Measurements from ENCODE around the gene ACOT11.
"Not testable (repeated sequence)": the region's sequence is repeated elsewhere in the genome, so short reads cannot be mapped to it uniquely, and the experiment has no call there.

ACOT11 gene

GRCh38 chr1:54547601-54548388 lies at the start of gene ACOT11:
Gene ACOT11, plus strand, starts transcription at chr1:54548228. Its CDS starts 82 bp downstream, at chr1:54548310.
- no peak for DNase-seq

GRCh38 chr1:54498383-54499096 lies 49.5 kb upstream of the ACOT11 start:
- DNase-seq = no peak

GRCh38 chr1:54499097-54499359 lies 49.0 kb upstream of the ACOT11 start:
- no peak for DNase-seq

GRCh38 chr1:54499360-54500106 lies 48.5 kb upstream of the ACOT11 start:
- DNase-seq = no peak

- no peak for DNase-seq
Measured at GRCh38 chr1:54500107-54500431, 48.0 kb upstream of the ACOT11 start.

- DNase-seq = no peak
Measured at GRCh38 chr1:54501849-54502248, 46.2 kb upstream of the ACOT11 start.

GRCh38 chr1:54502342-54502741 lies 45.7 kb upstream of the ACOT11 start:
- DNase-seq = no peak

GRCh38 chr1:54506594-54506993 lies 41.4 kb upstream of the ACOT11 start:
- DNase-seq = no peak

- DNase-seq = no peak
Measured at GRCh38 chr1:54507033-54507870, 40.8 kb upstream of the ACOT11 start.

- DNase-seq = no peak
Measured at GRCh38 chr1:54510715-54511270, 37.2 kb upstream of the ACOT11 start.

- DNase-seq = not testable (repeated sequence)
Measured at GRCh38 chr1:54513921-54514580, 34.0 kb upstream of the ACOT11 start.

- DNase-seq = no peak
Measured at GRCh38 chr1:54516249-54516920, 31.6 kb upstream of the ACOT11 start.

GRCh38 chr1:54517496-54517895 lies 30.5 kb upstream of the ACOT11 start:
- DNase-seq = no peak

GRCh38 chr1:54518489-54518888 lies 29.5 kb upstream of the ACOT11 start:
- DNase-seq = no peak

GRCh38 chr1:54519709-54520108 lies 28.3 kb upstream of the ACOT11 start:
- DNase-seq = no peak

GRCh38 chr1:54520631-54521321 lies 27.3 kb upstream of the ACOT11 start:
- DNase-seq = no peak

GRCh38 chr1:54526565-54526964 lies 21.5 kb upstream of the ACOT11 start:
- DNase-seq = not testable (repeated sequence)

GRCh38 chr1:54528613-54529012 lies 19.4 kb upstream of the ACOT11 start:
- DNase-seq = no peak

GRCh38 chr1:54532033-54532432 lies 16.0 kb upstream of the ACOT11 start:
- DNase-seq = no peak

GRCh38 chr1:54536656-54537055 lies 11.4 kb upstream of the ACOT11 start:
- not testable (repeated sequence) for DNase-seq

- no peak for DNase-seq
Measured at GRCh38 chr1:54537611-54538010, 10.4 kb upstream of the ACOT11 start.

Data from NCI-H187 (cell line).